ENCODE data around the gene SHKBP1.
"Not testable (repeated sequence)": the region's sequence is repeated elsewhere in the genome, so short reads cannot be mapped to it uniquely, and the experiment has no call there.

The SHKBP1 gene

DNA sequence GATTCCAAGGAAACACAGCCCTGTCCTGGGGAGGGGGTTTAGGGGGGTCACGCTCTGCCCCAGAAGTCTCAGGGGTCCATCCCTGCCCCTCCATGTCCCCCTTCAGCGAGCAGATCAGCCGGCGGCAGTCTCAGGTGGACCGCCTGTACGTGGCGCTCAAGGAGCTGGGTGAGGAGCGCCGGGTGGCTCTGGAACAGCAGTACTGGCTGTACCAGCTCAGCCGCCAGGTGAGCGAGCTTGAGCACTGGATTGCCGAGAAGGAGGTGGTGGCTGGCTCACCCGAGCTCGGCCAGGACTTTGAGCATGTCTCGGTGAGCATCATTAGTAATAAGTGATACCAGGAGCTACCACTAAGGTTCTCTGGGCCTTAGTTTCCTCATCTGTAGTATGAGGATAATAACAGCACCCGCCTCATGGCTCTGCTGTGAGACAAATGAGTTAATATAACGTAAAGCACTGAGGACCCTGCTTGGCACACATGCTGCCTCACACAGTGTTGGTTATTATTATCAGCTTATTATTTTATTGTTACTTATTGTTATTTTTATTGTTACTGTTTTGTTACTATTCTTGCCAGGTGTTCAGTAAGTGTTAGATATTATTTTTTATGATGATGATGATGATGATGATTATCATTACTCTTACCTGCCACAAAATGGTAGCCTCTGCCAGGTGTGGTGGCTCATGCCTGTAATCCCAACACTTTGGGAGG, 20.5 kb upstream of the SHKBP1 start:
- DNase-seq (ENCODE audit: low read depth in 2 of 2), result no peak

DNA sequence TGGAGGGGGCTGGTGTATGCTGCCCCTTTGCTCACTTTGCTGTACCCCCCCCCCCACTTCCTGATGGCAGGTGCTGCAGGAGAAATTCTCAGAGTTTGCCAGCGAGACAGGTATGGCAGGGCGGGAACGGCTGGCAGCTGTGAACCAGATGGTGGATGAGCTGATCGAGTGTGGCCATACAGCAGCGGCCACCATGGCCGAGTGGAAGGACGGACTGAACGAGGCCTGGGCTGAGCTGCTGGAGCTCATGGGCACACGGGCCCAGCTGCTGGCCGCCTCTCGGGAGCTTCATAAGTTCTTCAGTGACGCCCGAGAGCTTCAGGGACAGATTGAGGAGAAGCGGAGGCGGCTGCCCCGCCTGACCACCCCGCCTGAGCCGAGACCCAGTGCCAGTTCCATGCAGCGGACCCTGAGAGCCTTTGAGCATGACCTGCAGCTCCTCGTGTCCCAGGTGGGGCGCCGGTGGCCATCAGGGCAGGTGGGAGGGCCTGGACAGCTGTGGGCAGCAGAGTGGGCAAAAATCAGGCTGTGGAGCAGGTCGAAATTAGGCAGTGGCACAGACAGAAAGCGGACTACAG, 19.6 kb upstream of the SHKBP1 start:
- no peak for DNase-seq (ENCODE audit: low read depth in 2 of 2)

DNA sequence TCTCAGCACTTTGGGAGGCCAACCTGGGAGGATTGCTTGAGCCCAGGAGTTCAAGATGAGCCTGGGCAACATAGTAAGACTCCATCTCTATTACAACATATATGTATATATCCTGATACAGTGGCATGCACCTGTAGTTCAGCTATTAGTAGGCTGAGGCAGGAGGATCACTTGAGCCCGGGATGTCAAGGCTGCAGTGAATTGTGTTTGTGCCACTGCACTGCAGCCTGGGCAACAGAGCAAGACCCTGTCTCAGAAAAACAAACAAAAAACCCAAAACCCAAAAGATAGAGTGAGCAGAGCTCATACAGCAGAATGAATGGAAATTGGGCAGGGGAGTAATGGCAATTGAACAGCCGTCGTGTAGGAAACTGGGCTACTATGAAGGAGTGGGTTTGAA, 17.3 kb upstream of the SHKBP1 start:
- no peak for DNase-seq (ENCODE audit: low read depth in 2 of 2)

DNA sequence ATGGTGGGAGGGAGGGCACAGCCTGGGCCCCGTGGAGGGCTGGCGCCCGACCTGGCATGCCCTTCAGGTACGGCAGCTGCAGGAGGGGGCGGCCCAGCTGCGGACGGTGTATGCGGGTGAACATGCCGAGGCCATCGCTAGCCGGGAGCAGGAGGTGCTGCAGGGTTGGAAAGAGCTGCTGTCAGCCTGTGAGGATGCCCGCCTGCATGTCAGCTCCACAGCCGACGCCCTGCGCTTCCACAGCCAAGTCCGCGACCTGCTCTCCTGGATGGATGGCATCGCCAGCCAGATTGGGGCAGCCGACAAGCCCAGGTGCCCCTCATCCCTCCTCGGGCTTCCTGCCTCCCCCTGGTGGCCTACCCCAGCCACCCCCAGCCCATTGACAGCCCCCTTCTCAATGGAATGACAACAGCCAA, 16.6 kb upstream of the SHKBP1 start:
- DNase-seq (ENCODE audit: low read depth in 2 of 2), result no peak

DNA sequence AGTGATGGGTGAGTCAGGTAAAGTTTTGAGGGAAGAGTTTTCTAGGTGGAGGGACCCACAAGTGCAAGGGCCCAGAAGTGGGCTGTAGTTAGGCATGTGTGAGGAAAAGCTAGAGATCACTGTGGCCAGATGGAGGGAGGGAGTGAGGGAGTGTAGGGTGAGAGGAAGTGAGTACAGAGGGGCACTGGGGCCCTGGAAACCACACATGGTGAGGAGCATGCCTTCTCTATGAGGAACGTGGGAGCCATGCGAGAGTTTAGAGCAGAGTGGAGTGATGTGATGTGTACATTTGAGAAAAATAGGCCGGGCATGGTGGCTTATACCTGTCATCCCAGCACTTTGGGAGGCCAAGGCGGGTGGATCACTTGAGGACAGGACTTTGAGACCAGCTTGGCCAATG, 14.7 kb upstream of the SHKBP1 start:
- DNase-seq (ENCODE audit: low read depth in 2 of 2), result no peak

DNA sequence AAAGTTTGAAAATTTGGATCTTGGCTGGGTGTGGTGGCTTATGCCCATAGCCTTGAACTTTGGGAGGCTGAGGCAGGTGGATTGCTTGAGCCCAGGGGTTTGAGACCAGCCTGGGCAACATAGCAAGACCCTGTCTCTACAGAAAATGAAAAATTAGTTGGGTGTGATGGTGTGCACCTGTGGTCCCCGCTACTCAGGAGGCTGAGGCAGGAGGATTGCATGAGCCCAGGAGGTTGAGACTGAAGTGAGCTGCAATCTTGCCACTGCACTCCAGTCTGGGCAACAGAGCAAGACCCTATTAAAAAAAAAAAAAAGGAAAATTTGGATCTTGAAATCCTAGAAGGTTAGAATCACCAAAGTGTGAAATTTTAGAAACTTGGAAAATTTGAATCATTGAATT, 12.1 kb upstream of the SHKBP1 start:
- not testable (repeated sequence) for DNase-seq (ENCODE audit: low read depth in 2 of 2)

DNA sequence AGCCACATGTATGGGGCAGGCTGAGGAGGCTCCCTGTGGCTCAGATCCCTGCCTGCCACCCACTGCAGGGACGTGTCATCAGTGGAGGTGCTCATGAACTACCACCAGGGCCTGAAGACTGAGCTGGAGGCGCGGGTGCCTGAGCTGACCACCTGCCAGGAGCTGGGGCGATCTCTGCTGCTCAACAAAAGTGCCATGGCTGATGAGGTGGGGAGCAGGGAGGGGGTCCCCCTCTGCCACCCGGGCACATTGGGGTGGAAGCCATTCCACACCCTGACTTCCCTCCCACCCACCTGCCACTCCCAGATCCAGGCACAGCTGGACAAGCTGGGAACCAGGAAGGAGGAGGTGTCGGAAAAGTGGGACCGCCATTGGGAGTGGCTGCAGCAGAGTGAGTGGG, 11.3 kb upstream of the SHKBP1 start:
- DNase-seq (ENCODE audit: low read depth in 2 of 2), result no peak

DNA sequence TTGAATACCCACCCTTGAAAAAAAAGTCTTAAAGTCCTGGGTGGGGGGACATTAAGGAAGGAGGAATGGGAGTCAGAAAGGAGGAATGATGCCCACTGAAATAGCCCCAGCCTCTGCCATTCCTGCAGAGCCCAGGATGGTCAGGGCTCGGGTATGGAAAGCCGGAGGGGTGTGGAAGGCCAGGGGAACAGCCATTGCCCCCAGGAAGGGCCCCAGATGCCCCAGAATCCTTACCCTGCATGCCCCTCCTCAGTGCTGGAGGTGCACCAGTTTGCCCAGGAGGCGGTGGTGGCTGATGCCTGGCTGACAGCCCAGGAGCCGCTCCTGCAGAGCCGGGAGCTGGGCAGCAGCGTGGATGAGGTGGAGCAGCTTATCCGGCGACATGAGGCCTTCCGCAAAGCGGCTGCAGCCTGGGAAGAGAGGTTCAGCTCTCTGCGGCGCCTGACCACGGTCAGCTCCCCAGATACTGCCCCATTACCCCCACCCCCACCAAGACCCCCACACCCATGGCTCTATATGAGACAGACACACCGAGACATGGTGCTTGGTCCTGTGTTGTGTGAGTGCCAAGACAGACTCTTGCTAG, 10.7 kb upstream of the SHKBP1 start:
- DNase-seq (ENCODE audit: low read depth in 2 of 2), result no peak

DNA sequence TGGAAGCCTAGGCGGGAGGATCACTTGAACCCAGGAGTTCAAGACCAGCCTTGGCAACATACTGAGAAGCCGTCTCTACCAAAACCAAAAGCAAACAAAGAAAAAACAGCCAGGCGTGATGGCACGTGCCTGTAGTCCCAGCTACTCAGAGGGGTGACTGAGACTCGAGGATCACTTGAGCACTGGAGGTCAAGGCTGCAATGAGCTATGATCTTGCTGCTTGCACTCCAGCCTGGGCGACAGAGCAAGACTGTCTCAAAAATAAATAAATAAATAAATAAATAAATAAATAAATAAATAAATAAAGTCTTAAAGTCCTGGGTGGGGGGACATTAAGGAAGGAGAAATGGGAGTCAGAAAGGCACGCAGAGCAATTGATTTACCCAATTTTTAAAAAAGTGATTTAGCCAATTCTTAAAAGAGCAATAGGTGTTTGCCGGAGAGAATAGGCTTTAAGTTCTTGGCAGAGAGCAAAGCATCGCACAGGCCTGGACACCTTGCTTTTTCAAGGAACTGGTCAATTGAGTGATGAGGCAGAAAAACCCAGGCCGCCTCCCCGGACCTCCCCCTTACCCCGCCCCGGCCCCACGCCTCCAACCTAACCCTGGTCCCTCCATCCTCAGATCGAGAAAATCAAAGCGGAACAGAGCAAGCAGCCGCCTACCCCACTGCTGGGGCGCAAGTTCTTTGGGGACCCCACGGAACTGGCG, 9.5 kb upstream of the SHKBP1 start:
- DNase-seq (ENCODE audit: low read depth in 2 of 2), result no peak

DNA sequence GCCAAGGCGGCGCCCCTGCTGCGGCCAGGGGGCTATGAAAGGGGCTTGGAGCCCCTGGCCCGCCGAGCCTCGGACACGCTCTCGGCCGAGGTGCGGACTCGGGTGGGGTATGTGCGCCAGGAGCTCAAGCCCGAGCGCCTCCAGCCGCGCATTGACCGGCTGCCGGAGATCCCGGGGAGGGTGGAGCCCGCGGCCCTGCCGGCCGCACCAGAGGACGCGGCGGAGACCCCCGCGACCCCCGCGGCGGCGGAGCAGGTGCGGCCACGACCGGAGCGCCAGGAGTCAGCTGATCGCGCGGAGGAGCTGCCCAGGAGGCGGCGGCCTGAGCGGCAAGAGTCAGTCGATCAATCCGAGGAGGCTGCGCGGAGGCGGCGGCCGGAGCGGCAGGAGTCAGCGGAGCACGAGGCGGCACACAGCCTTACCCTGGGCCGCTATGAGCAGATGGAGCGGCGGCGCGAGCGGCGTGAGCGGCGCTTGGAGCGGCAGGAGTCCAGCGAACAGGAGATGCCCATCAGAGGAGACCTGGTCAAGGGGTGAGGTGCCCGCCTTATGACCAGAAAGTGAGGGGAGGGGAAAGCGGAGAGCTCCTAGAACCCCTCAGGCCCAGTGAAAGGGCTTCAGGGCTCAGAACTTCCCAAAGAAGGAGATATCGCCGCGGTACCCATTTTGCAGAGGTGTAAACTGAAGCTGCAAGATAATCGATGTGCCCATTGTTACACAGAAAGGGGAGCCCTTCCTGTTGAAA, 8.8 kb upstream of the SHKBP1 start:
- DNase-seq (ENCODE audit: low read depth in 2 of 2), result no peak

DNA sequence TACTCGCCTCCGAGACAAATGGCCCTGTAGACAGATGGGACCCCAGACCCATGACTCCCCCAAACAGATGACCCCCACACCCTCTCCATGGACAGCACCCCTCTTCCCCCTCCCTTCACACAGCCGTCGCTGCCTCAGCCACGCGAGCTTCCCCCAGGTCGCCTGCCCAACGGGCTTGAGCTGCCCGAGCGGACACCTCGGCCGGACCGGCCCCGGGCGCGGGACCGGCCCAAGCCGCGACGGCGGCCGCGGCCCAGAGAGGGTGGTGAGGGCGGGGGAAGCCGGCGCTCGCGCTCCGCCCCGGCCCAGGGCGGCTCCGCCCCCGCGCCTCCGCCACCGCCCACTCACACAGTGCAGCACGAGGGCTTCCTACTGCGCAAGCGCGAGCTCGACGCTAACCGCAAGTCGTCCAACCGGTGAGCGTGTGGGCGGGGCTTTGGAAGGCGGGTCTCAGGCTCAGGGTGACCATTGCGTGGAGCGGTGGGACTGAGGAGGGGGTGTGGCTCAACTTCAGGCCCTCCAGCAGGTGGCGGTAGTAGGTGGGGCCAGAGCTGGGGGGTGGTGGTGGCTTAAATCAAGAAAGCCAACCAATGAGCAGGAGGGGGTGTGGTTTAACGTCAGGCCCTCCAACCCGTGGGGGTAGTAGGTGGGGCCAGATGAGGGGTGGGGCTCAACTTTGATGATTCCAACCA, 6.2 kb upstream of the SHKBP1 start:
- DNase-seq (ENCODE audit: low read depth in 2 of 2), result peak; percentile 86 to 93

DNA sequence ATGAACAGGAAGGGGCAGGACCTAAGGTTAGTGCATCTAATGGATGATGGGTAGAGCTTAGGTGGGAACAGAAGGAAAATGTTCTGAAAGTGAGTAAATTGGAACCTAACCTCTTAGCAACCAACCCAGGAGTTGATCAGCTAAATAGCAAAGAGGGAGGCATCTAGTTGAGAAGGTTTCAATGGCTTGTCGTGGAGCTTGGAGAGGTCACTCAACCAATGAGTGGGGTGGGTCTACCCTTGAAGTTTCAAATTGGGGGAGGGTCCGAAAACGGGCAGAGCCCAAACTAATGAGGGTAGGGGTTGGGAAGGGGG, 5.7 kb upstream of the SHKBP1 start:
- DNase-seq (ENCODE audit: low read depth in 2 of 2), result no peak

DNA sequence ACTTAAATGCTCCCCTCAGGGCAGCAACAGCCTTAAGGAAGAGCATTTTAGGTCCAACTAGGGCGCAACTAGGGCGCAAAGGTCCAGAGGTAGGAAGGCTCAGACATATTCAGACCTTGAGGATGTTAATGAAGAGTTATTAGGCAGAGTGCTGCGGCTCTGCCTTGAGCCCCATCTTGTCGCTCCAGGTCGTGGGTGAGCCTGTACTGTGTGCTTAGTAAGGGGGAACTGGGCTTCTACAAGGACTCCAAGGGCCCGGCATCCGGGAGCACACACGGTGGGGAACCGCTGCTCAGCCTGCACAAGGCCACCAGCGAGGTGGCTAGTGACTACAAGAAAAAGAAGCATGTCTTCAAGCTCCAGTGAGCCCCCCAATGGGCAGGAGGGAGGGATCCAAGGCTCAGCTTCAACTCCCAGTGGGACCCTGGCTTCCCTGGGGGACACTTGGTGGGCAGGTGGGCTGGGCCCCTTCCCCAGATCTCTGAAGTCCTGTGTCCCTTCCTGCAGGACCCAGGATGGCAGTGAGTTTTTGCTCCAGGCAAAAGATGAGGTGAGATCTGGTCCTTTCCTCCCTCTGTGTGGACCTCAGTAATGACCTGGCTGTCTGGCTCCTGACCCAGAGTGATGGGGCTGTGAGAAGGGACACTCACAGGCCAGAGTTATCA, 4.7 kb upstream of the SHKBP1 start:
- DNase-seq (ENCODE audit: low read depth in 2 of 2), result no peak

DNA sequence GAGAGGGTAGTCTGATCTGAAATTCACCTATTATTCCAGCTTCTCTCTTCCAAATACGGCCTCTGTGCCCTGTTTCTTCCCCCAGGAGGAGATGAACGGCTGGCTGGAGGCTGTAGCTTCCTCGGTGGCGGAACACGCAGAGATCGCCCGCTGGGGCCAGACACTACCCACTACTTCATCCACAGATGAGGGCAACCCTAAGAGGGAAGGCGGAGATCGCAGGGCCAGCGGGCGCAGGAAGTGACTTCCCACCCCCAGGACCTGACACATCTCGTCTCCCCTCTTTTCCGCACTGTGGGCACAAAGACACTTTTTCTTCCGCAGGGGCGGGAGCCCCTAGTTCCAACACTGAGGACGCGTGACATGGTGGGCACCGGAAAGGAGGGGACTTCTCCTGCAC, 1.3 kb upstream of the SHKBP1 start:
- no peak for DNase-seq (ENCODE audit: low read depth in 2 of 2)

DNA sequence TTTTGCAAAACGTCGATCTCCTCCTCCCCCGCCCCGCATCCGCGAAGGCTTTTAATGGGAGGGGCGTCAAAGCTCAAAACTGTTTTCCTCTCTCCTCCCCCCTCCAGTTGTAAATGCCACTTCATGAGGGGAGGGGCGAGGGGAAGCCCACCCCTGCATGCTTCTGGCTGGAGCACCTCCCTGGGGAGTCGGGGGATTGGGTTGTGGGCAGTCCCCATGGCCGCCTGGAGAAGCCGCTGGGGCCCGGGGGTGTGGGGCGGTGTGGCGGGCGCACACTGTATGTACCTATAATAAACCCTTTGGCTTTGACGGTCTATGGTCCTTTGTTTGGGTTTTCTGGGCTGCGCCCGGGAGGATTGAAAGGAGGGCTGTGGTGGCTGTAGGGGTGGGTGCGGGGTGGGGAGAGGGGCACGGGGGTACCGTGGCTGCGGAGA, 505 bp upstream of the SHKBP1 start:
- DNase-seq (ENCODE audit: low read depth in 2 of 2), result no peak

DNA sequence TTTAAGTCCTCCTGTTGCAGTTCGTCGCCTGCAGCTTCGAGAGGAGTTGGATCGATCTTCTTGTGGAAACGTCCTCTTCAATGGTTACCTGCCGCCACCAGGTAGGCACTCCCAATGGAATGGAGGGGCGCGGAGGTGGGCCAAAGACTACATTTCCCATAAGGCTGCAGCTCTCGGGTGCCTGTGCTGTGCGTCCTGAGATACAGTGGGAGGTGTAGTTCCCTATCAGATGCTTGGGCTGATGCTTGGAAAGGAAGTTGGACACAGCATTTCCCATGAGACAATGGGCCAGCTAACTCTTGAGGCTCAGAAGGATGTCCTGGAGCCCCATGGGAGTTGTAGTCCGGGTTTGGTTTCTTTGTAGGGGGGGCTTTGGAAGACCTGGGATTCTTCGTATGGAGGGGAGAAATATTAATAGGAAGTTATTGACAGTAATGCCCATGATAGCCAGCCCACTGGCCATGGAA, 1.8 kb downstream of the SHKBP1 start:
- DNase-seq (ENCODE audit: low read depth in 2 of 2), result no peak

DNA sequence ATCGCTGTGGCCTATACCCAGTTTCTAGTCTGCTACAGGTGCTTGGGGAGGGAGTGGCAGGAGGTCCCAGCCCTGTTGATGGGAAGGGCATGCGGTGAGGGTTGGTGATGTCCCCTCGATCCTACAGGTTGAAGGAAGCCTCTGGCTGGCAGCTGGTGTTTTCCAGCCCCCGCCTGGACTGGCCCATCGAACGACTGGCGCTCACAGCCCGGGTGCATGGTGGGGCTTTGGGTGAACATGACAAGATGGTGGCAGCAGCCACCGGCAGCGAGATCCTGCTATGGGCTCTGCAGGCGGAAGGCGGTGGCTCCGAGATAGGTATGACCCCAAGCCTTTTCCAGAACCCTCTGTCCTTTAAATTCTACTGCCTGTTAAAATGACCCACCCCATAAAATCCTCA, 3.9 kb downstream of the SHKBP1 start:
- DNase-seq (ENCODE audit: low read depth in 2 of 2), result no peak

DNA sequence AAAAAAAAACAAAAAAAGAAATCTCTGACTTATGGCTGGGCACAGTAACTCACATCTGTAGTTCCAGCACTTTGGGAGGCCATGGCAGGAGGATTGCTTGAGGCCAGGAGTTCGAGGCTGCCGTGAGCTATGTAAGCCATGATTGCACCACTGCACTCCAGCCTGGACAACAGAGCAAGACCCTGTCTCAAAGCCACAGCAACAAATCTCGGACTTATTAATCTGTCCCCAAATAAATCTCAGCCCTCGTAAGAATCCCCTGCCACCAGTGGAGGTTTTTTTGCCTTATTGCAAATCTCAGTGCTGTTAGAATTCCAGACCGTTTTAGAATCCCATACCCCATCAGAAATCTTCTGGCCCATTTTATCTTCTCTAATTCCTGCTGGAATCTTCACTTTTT, 4.9 kb downstream of the SHKBP1 start:
- no peak for DNase-seq (ENCODE audit: low read depth in 2 of 2)

DNA sequence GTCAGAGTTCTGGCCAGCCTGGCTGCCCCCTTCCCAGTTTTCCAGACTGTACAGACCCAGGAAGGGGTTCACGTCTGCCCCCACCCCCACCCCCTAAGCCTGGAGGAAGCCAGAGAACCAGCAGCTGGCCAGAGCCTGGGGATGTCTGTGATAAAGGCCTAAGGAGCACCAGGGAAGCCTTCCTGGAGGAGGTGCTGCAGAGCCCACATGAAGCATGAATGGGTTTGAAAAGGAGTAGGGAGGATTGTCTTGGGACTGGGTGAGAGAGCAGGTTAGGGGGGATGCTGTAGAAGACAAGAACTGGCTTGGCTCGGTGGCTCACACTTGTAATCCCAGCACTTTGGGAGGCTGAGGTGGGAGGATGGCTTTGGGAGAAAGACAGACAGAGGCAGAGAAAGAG, 5.8 kb downstream of the SHKBP1 start:
- DNase-seq (ENCODE audit: low read depth in 2 of 2), result no peak

DNA sequence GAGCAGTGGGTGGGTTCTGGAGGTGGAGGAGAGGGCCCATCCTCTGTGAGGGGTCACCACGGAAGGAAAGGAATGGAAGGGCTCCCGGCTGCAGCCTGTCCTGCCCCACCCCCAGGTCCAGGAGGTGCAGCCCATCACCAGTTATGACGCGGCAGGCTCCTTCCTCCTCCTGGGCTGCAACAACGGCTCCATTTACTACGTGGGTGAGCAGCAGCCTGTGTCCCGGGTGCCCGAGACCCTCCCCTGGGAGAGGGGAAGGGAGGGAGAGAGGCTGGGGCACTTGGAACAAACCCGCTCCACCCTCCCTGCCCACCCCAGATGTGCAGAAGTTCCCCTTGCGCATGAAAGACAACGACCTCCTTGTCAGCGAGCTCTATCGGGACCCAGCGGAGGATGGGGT, 6.6 kb downstream of the SHKBP1 start:
- no peak for DNase-seq (ENCODE audit: low read depth in 2 of 2)

DNA sequence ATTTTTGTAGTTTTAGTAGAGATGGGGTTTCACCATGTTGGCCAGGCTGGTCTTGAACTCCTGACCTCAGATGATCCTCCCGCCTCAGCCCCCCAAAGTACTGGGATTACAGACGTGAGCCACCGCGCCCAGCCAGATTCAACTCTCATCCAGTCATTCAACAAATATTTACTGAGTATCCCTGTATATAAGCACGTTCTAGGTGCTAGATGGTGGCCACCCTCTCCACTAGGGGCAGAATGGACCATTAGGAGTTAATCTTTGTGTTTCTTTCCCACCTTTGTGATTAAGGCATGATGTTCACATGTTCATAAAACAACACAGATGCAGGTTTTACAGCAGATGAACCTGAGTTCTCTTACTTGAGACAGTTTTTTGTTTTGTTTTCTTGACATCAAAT, 7.3 kb downstream of the SHKBP1 start:
- no peak for DNase-seq (ENCODE audit: low read depth in 2 of 2)
